ENCODE measurements around the gene PRUNE2. TPM values are rescaled to one million over a fixed set of nuclear protein-coding genes. Genes with fewer than 3 reads are reported as not detected.

PRUNE2 gene
- total and polyA plus RNA-seq, 2 of the 13 experiments (the other 11 are each of a cell fraction or from before 2014, with no cell fraction given): 0.02 TPM; not detected in 1

DNA sequence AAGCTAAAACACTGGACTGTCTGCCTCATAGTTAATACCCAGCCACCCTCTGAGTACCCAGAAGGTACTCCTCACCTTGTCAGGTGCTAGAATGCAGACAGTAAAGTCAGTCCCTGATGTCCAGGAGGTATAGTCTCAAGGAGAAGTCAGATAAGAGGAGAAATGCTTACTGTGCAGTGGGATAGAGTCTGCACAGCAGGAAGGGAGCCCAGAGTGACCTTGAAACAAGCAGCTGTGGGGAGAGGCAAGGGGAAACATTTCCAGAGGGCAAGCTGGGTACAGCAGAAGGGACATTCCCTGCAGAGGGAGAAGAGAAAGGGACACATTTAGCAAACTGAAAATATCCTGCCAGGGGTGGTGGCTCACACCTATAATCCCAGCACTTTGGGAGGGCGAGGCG lies 324.2 kb downstream of the PRUNE2 start:
- H2AFZ ChIP-seq (ENCODE audit: low read length): no peak overlapping the region
- H4K20me1 ChIP-seq (ENCODE audit: insufficient read depth, low read length): no peaks in the 10 kb centered on the region
- FAIRE-seq: no peak
- H3K9me3 ChIP-seq (ENCODE audit: low read length): no peaks in the 10 kb centered on the region
- H3K4me3 ChIP-seq (replicated peaks in 1 of 3; ENCODE audit: insufficient read depth in 1 of 3, low read depth in 2 of 3, low read length in 3 of 3): no peak overlapping the region
- no peak for DNase-seq (ENCODE audit: low spot score)
- H3K27me3 ChIP-seq (ENCODE audit: control insufficient read depth in 1 of 2, insufficient read depth in 2 of 2, low read length in 2 of 2): no peaks in the 10 kb centered on the region
- WGBS (ENCODE audit: low lambda C conversion rate): 61% methylated on average over 2 of the region's 2 CpGs
- in situ Hi-C loops (cut with HindIII; ENCODE audit: extremely low pct_ligation_motif_present, low pct_unique_long_range_greater_than_20kb): no loop called here
- H3K36me3 ChIP-seq (replicated peaks in 1 of 2; ENCODE audit: control insufficient read depth in 1 of 2, insufficient read depth in 2 of 2, low read length in 2 of 2): no peaks in the 10 kb centered on the region
- ChIA-PET CTCF (ENCODE audit: low intra/inter-chr PET ratio, low total read pairs) (no interaction called here), POLR2A (no interaction called here)
- H3K9ac ChIP-seq (ENCODE audit: insufficient read depth, low read depth, low read length): no peak overlapping the region
- no peak overlapping the region for H3K27ac ChIP-seq (ENCODE audit: extremely low read length, insufficient read depth, low read length)
- peaks cover 9% of the 10 kb centered on the region; the same call in 1 of the 2 replicates for H3K4me1 ChIP-seq (ENCODE audit: insufficient read depth, low read length)
- H3K4me2 ChIP-seq (ENCODE audit: low read depth, low read length): no peak overlapping the region
- H3K79me2 ChIP-seq (ENCODE audit: insufficient read depth, low read length): no peaks in the 10 kb centered on the region
- TF ChIP-seq WIZ (CRISPR knock-in tag; IDR thresholded peaks at IDR 0.05) (no peak), ONECUT2 (CRISPR knock-in tag; IDR thresholded peaks at IDR 0.05) (no peak), ZNF274 (CRISPR knock-in tag; IDR thresholded peaks at IDR 0.05) (no peak), ZBTB1 (CRISPR knock-in tag; IDR thresholded peaks at IDR 0.05; ENCODE audit: borderline replicate concordance) (no peak), THAP11 (CRISPR knock-in tag; IDR thresholded peaks at IDR 0.05) (no peak), HOXA5 (CRISPR knock-in tag; IDR thresholded peaks at IDR 0.05) (no peak)
- TF ChIP-seq, protein P1, sequence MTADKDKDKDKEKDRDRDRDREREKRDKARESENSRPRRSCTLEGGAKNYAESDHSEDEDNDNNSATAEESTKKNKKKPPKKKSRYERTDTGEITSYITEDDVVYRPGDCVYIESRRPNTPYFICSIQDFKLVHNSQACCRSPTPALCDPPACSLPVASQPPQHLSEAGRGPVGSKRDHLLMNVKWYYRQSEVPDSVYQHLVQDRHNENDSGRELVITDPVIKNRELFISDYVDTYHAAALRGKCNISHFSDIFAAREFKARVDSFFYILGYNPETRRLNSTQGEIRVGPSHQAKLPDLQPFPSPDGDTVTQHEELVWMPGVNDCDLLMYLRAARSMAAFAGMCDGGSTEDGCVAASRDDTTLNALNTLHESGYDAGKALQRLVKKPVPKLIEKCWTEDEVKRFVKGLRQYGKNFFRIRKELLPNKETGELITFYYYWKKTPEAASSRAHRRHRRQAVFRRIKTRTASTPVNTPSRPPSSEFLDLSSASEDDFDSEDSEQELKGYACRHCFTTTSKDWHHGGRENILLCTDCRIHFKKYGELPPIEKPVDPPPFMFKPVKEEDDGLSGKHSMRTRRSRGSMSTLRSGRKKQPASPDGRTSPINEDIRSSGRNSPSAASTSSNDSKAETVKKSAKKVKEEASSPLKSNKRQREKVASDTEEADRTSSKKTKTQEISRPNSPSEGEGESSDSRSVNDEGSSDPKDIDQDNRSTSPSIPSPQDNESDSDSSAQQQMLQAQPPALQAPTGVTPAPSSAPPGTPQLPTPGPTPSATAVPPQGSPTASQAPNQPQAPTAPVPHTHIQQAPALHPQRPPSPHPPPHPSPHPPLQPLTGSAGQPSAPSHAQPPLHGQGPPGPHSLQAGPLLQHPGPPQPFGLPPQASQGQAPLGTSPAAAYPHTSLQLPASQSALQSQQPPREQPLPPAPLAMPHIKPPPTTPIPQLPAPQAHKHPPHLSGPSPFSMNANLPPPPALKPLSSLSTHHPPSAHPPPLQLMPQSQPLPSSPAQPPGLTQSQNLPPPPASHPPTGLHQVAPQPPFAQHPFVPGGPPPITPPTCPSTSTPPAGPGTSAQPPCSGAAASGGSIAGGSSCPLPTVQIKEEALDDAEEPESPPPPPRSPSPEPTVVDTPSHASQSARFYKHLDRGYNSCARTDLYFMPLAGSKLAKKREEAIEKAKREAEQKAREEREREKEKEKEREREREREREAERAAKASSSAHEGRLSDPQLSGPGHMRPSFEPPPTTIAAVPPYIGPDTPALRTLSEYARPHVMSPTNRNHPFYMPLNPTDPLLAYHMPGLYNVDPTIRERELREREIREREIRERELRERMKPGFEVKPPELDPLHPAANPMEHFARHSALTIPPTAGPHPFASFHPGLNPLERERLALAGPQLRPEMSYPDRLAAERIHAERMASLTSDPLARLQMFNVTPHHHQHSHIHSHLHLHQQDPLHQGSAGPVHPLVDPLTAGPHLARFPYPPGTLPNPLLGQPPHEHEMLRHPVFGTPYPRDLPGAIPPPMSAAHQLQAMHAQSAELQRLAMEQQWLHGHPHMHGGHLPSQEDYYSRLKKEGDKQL (CRISPR knock-in tag; IDR thresholded peaks at IDR 0.05; ENCODE audit: low read depth): no peak
- ATAC-seq: no peak
- BruUV-seq (replicated peaks): no TSS peak
- intact Hi-C loops (cut with micrococcal nuclease; ENCODE audit: unreplicated experiment): no loop called here

Measured in HepG2 (cell line).